HPDE6-E6E7 (cell line): ENCODE measurements around the gene BRF1.
"Not testable (repeated sequence)": the region's sequence is repeated elsewhere in the genome, so short reads cannot be mapped to it uniquely, and the experiment has no call there.

Experiments
- DNase-seq: peaks from one replicate; pipeline ENCODE4 v3.0.0; 2011; ENCODE audit warnings: missing footprints; ENCODE audit errors: extremely low spot score

The BRF1 gene

DNA sequence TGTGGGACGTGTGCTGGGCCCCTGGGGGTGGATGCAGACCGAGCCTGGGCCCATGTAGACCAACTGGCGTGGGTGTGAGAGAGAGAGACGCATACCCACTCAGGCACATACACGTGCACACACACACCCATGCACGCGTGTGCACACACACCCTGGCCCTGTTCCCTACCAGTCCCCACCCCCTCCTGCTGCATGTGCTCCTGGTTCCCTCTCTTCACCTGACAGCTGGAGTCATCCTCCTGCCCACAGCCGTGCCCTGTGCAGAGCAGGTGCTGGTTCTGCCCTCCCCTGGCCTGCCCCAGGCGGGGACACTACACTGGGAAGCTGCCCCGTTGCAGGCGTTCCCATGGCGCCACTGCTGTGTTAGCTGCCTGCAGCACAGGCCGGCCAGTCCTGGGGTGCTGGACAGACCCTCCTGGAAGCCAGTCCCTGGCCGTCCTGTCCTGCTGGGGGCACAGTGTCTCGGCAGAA is 32.3 kb upstream of the BRF1 start:
- no peak for DNase-seq

DNA sequence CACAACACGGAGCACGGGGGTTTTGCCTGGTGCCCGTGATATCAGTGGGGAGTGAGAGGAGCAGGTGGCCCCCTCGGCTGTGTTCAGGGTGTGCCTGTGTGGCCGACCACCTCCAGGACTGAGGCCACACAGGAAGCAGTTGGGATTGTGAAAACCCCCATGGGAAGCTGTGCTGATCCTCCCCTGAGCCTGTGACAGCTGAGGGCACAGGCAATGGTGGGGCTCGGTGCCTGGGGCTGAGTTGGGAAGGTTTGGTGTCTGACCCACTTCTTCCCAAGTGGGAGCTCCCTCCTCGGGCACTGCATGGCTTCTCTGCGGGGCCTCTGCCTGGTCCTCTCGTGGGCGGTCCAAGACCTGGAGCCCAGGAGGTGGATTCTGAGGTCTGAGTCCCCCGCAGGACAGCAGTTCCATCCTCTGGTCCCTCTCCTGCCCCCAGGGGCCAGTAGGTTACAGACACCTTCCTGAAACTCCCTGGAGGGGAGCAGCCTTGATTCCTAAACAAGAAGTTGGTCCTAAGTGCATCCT is 31.6 kb upstream of the BRF1 start:
- DNase-seq = no peak

DNA sequence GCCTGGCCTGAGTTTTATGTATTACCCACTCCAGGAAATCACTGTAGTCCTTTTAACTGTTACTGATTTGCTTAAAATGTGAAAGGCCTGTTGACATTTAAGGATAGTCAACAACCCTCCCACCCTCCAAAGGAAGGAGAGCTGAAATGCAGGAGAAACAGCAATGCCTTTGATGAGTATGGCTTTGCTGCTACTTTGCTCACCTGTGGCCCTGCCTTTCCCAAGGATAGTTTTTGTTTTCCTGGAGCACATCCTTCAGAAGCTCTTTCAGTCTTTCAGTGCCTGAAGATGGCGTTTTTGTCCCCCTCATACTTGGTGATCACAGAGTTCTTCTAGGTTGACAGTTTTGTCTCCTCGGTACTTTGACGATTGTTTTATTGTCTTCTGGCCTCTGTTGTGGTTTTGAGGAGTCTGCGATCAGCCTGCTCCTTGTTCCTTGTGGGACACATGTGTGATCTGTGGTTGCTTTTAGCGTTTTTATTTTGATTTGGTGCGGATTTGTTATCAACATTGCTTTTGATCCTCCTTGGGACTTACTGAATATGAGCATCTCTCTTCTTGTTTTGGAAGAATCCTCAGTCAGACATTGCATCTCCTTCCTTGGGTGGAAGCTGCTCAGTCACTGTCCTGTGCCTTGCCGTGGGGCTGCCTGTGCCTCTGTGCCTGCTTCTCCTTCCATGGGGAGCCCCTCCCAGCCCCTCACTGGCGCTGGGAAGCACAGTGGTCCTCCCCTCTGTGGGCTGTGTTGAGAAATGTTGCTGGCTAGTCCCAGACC is 31.0 kb upstream of the BRF1 start:
- DNase-seq = no peak

DNA sequence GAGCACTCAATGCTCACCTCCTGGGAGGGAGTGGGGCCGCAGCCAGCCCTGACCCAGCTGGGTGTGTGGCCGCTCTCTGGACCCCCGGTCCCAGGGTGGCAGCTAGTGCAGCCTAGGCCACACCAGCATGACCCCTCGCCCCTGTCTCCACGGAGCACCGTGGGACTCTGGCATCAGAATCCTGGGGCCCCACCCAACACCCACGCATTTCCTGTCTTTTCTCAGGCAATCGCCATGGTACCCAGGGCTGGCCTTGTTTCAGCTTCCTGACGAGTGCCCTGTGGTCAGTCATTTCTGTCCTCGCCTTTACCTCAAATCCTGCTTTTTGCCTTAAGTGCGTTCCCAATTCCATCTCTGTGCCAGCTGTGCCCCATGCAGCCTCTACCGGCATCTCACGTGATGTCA is 29.7 kb upstream of the BRF1 start:
- DNase-seq = no peak

DNA sequence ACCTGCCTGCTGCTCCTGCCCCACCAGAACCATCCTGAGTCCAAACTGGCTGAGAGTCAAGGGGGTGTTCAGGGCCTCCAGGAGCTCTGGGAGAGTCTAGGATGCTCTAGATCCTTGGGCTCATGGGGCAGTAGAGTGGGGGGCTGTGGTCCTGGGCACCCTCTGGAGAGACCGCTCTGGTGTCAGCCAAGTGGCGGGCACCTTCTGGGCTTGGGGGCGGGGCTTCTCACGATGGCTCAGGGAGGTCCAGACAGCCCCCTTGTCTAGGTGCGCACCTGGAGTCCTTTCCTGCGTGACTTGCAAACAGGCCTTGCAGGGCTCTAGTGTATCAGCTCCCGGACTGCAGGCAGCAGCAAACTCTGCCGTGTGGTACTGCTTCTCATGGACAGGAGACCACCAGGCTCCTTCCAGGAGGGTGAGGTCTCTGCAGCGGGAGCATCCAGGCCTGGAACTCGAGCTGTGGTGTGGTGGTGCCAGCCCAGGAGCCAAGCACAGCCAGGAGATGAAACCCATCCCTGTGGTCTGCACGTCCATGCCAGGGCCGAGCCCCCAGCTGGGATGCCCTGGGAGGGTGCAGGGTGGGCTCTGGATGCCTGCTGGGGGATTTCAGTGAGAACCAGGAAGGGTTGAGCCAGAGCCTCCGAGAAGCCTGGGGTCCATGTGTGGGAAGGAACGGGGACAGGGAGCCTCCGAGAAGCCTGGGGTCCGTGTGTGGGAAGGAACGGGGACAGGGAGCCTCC is 28.8 kb upstream of the BRF1 start:
- DNase-seq = no peak

DNA sequence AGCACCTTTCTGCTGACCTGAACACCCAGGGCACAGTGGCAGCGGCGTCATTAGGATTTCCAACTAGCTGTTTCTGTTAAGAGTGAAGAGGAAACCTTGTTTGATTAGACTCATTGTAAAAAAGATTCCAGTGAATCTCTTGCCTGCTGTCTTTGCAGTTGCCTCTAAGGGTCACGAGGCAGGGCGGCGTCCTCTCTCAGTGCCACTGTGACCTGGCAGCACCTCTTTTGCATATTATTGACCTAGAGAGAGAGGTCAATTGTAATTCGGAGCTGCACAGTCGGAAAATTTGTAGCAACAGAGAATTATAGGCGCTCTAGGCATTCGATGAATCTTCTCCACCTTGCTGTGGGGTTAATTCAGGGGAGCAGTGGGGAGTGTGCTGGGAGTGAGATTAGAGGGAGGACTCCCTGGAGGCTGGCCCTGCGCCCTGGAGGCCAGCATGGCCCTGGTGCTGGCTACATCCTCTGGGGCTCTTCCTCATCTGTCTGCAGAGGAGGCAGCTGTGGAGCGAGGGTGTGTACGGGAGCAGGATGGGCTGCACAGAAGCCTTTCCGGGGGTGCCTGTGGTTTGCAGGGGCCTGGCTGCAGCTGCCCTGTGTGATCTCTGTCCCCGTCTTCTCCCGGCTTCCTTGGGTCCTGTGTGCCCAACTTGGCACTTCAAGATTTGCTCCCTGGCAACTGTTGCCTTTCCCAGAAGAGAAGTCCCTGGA is 28.0 kb upstream of the BRF1 start:
- no peak for DNase-seq

DNA sequence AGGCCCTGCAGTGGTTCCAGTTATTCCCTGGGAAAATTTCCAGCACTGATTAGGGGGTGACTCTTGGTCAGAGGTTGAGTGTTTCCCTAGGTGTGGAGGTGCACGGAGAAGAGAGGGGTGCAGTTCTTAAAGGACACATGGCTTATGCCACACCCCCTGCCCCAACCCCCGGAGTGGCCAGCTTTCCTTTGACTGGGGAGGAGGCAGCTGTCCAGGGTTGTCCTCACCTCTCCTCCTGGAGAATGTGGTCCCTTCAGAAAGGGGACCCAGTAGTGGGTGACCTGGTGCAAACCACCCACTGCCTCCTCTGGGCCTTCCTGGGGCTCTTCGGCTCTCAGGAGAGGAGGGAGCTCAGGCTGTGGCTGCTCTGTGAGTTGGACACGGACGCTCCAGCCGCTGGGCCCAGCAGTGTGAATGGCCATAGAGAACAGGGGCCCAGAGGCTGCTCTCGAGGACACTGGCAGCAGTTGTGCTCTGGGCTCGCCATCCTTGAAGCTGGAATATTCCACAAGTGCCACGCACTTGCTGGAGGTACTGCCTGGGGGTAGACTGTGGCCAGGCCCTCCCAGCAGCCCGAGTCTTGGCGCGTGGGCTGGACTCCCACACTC is 27.4 kb upstream of the BRF1 start:
- no peak for DNase-seq

DNA sequence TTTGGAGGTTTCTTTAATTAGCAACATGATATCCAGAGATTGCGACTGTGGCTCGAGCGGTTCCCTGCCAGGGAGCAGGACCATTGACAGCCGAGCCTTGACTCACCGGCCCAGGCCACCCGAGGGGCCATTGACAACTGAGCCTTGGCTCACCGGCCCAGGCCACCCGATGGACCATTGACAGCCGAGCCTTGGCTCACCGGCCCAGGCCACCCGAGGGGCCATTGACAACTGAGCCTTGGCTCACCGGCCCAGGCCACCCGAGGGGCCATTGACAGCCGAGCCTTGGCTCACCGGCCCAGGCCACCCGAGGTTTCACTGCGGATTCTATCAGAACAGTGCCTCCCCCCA is 26.9 kb upstream of the BRF1 start:
- DNase-seq = not testable (repeated sequence)

DNA sequence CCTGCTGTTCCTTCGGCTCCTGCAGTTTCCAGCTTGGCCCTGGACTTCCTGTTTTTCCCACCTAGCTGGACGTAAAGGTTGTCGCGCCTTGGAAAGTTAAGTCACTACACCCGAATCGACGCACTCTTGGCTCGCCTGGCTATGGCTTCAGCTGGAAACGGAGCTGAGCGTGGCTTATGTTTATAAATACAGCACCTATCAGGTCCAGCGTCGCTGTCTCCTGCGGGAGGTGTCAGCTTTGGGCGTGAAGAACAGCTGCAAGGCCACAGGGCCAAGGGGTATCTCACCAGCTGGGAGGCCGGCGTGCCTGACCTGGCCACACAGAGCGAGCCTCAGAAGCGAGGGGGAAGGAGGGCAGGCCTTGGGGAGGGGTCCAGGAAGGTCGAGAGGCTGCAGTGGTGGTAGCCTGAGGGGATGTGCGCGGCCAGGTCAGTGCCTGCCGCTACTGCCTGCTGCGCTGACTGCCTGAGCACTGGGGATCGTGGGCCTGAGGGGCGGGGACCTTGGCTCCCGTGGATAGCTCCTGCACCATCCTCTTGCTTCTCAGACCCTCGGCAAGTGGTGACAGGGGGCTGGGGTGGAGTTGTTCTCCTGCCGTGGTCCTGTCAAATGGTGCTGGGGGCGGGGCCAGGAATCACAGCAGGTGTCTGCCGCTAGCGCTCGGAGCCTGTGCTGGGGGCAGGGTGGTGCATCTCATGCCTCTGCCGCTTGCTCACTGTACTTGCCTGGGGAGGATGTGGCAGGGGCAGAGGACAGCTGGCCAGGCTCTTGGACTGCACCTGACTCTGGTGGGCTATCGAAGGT is 26.3 kb upstream of the BRF1 start:
- DNase-seq = no peak

DNA sequence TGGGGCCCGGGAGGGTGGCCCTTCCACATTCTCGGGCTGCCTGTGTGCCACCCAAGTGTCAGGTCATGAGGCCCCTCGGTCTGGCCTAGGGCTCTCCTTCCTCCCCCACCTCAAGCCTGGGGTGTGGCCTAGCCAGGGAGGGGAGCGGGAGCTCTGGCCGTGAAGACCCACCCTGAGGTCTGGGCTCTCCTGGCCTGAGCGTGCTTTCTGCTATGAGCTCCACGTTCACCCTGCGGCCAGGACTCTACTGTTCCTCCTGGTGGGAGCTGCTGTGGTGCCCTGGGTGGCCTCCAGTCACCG is 25.7 kb upstream of the BRF1 start:
- DNase-seq = no peak

DNA sequence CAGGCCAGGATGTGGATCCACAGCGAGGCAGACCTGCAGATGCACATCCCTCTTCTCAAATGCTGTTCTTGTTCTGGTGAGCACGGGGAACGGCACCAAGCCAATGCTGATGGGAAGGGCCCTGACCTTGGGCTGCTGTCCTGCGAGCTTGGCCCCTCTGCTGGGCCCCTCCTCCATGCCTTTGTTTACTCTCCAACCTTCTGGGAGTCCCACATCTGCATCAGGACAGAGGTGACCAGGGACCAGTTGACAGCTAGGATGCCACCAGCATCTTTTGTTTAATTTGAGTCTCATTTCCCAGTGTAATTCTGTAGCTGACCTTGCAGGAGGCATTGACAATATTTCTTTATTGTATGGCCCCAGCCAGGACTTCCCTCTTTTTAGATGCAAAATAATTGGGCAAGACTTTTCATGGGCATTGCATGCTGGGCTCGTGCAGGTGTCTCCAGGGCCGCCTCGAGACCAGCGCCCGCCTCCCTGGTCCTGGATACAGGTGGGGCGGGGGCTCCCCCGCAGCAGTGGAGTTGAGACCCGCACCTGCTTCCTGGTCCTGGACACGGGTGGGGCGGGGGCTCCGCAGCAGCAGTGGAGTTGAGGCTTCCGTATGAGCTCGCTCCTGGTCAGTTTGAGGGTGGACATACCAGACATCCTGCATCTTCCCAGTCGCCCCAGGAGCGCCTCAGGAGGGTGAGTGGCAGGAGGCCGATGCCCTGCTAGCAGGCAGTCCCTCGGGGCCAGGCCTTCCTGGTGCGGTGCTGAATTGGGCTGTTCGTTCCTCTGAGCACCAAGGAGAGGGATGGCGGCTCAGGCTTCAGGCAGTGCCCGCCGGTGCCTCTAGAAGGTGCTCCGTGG is 25.1 kb upstream of the BRF1 start:
- no peak for DNase-seq

DNA sequence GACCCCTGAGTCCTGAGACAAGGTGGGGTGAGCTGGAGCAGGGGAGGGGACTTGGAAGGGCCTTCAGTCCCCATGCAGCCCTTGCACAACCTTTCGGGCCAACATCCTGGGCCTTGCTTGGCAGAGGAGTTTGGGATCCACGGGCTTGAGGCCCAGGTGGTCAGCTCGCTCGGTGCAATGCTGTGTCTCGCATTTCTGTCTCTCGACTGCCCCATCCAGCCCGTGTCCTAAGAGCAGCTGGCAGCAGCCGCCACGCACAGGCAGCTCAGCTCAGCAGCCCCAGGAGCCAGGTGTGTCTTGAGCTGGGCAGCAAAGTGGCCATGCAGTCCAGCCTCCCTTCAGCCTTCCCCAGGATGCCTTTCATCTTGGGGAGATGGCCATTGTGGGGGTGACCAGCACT is 24.5 kb upstream of the BRF1 start:
- DNase-seq = no peak

DNA sequence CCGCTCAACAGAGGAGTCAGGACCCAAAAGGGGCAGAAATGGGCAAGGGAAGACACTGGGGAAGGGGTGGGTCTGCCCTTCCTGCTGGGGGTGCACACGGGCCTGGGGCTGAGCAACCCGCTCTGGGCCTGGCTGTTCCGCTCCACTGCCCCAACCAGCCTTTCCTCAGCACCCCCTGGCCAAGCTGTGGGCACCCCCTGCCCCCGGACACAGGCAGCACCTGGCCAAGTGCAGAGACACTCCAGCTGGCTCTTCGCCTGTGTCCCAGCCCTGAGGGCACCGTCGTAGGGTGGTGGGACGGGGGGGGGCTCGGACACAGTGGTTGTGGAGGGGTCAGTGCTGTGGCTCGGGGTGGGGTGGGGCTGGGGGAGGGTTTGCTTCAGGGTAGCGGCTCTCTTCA is 24.1 kb upstream of the BRF1 start:
- DNase-seq = no peak

DNA sequence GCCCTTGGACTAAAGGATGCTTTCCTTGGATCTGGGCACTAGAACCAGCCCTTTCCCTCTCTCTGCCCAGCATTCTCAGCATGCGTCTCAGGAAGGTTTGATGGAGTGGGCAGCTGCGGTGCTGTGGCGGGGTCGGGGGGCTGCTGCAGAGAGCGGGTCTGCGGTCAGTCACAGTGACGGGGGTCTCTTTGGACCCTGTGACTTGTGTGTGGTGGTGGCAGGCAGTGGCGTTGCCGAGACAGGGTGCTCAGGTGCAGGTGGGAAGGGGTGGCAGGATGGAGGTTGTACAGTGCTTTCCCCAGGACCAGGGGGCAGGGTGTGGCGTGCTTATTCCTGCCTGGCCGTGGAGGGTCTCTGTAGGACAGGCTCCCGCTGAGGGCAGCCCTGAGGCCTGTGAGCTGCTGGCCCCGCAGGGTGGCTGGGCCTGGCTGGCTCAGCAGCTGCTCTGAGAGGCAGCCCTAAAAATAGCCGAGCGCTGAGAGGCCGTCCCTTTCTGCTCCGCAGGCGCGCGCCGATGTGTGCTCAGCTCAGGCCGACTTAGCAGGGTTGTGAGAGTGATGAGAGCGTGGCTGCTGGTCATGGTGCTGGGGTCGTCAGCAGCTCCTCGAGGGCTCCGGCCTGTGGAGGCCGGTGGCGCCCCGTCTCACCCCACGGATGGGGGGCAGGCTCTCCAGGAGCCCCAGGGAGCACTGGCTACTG is 23.4 kb upstream of the BRF1 start:
- DNase-seq = no peak

DNA sequence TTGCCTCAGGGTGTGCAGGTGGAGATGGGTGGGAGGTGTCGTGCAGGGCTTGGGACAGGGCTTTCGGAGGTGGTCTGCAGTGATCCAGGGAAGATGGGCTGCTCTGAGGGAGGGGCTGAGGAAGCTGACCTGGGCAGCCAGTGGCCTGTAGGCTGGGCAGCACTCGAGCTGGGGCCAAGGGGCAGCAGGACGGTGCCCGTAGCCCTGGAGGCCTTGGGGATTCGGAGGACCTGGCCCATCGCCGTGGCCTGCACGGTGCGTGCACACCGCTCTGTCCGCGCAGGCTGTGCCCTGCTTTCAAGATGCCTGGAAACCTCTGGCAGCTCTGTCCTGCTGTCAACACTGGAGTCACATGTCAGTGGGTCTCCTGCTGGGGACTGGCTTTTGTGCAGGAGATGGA is 22.9 kb upstream of the BRF1 start:
- no peak for DNase-seq

DNA sequence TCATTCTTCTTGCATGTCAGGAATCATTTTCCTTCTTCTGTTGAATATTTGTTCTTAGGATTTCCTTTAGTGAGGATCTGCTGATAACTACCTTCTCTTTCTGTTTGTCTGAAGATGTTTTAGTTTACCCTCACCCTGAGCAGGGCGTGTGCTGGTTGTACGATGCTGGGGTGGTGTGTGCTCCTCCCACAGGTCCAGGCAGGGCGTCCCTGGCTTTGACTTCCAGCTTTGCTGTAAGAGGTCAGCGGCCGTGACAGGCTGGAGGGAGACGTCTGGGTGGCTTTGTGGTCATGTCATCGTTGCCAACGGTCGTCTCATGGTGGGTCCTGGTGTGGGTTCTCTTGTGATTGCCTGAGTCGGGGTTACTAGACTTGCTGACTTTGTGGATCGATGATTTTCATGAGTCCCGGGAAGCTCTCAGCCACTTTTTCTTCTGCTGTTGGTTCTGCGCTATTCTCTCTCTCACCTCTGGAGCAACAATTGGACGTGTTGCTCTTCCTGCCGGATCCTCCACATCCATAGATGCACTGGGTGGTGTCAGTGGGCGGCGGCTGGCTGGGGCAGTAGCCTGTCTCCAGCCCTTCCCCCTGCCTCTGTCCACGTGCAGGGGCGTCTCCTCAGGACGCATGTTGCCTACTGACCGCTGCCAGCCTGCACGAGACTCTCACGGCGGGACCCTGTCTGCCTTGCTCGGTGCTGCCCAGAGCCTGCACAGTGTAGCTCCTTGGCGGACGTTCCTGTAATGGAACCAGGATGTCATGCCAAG is 22.2 kb upstream of the BRF1 start:
- DNase-seq = no peak

DNA sequence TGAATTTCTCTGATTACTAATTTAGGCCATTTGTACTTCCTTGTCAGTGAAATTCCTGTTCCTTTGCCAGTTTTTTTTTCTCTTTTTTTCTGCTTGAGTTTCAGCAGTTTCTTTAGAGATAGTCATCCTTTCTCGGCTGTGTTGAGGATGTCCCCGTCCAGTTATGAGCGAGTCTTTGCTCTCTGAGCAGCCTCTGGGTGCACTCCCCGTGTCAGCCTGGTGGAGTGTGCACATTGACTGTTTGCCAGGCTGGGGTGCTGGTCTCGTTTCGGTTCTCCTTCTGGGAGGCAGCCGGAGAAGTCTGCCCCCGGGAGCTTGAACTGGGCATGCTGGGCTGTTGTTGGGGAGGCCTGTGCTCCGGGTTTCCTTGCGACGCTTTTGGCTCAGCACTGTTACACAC is 16.7 kb upstream of the BRF1 start:
- DNase-seq = no peak

DNA sequence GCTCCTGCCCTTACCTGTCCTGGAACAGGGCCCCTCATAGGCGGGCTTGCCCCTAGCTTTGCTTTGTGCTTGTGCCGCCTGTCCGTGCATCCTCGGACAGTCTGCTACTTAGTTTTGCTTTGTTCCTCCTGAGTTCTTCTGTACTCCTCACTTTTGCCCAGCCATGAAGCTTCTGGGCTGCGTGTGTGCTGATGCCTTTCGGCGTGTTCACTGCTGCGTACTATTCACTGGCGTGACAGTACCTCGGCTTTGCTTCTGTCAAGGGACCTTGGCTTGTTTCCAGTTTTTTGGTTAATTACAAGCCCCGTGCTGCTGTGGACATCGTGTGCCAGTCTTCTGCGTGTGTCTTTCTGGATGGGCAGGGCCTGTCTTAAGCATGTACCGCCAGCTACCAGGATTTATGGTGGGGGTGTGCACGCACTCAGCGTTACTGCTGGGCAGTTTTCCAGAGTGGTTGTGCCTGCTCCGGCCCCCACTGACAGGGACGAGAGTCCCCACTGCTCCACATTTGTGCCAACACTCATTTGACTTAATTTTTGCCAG is 16.2 kb upstream of the BRF1 start:
- DNase-seq = no peak

DNA sequence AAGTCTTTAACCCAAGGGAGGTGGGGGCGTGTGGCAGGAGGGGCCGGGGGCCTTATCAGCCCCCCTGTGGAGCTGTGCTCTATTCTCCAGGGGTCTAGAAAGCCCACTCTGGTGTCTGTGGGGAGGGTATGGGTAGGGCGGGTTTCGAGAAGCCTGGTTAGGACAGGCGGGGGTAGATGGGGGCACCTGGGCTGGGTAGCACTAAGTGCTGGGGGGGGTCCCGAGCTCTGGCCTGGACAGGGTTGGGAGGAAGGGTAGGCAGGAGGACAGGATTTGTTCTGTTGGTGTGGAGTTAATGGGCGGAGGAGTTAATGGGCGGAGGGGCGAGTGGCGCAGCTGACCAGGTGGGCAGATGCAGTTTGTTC is 15.8 kb upstream of the BRF1 start:
- DNase-seq = no peak
